WTC11 (cell line): ENCODE measurements around the gene DUSP3. TPM values are rescaled to one million over a fixed set of nuclear protein-coding genes. Genes with fewer than 3 reads are reported as not detected.

Experiments used
- ATAC-seq: fragments of 200-7000 bp; cut with Tn5 transposase; 2 replicates; pipeline ENCODE4 v1.10.0; 2021; ENCODE audit warnings: mild to moderate bottlenecking, moderate library complexity
- CTCF ChIA-PET: fragments of 300-600 bp; sonication (Branson Sonifier 250); formaldehyde crosslinking; loops from one replicate; lab custom pipeline; 2021; ENCODE audit warnings: antibody characterized with exemption; lab: Charles Lee
- POLR2A ChIA-PET: fragments of 350-600 bp; sonication (Branson Sonifier 250); formaldehyde crosslinking; loops from one replicate; lab custom pipeline; 2021; ENCODE audit warnings: antibody characterized with exemption; lab: Charles Lee
- DNase-seq: peaks from one replicate; pipeline ENCODE4 v3.0.0; 2021; ENCODE audit warnings: low spot score
- H3K27ac Mint-ChIP-seq: 2 replicates; pipeline ENCODE4 v1.8.0; 2021; ENCODE audit warnings: mixed read lengths
- H3K27me3 Mint-ChIP-seq: 2 replicates; pipeline ENCODE4 v1.8.0; 2021; ENCODE audit warnings: low read depth, mild to moderate bottlenecking, moderate library complexity, mixed read lengths
- H3K36me3 Mint-ChIP-seq: 2 replicates; pipeline ENCODE4 v1.8.0; 2021; ENCODE audit warnings: mixed read lengths
- H3K4me1 Mint-ChIP-seq: 2 replicates; pipeline ENCODE4 v1.8.0; 2022; ENCODE audit warnings: mixed read lengths
- H3K4me3 Mint-ChIP-seq: 2 replicates; pipeline ENCODE4 v1.8.0; 2021; ENCODE audit warnings: mild to moderate bottlenecking, moderate library complexity, mixed read lengths
- H3K9me3 Mint-ChIP-seq: 2 replicates; pipeline ENCODE4 v1.8.0; 2021; ENCODE audit warnings: mixed read lengths
- ATF1 ChIP-seq: sonication (generic); formaldehyde crosslinking; IDR thresholded peaks from 2 replicates; pipeline ENCODE4 v1.8.1; 2023; ENCODE audit warnings: mild to moderate bottlenecking, moderate library complexity, missing genetic modification reagents
- ELF4 ChIP-seq: sonication (generic); formaldehyde crosslinking; IDR thresholded peaks from 2 replicates; pipeline ENCODE4 v1.8.1; 2022; ENCODE audit warnings: low read depth, mild to moderate bottlenecking, moderate library complexity, missing genetic modification reagents
- GRHL2 ChIP-seq: fragments of 250-450 bp; sonication (Bioruptor Pico); IDR thresholded peaks from 2 replicates; pipeline ENCODE4 v1.8.0; 2022; ENCODE audit warnings: mild to moderate bottlenecking, moderate library complexity; ENCODE audit not compliant: insufficient replicate concordance, severe bottlenecking
- HMGA2 ChIP-seq: fragments of 250-450 bp; sonication (Bioruptor Pico); IDR thresholded peaks from 2 replicates; pipeline ENCODE4 v1.4.0; 2021; ENCODE audit warnings: mild to moderate bottlenecking, moderate library complexity
- SMAD3 ChIP-seq: sonication (generic); formaldehyde crosslinking; IDR thresholded peaks from 2 replicates; pipeline ENCODE4 v1.8.0; 2022; ENCODE audit warnings: missing genetic modification reagents, mild to moderate bottlenecking, borderline replicate concordance
- ZNF263 ChIP-seq: sonication (generic); formaldehyde crosslinking; IDR thresholded peaks from 2 replicates; pipeline ENCODE4 v1.8.1; 2022; ENCODE audit warnings: low read depth, mild to moderate bottlenecking, moderate library complexity, missing genetic modification reagents
- total RNA-seq: library from RNA; stranded (reverse); gene quantifications from 3 replicates; pipeline ENCODE4 v1.2.3, GENCODE V29; 2021
- TF ChIP-seq, protein P1 (sequence below): fragments of 250-450 bp; sonication (Bioruptor Pico); IDR thresholded peaks from 2 replicates; pipeline ENCODE4 v1.8.0; 2021; ENCODE audit warnings: mild to moderate bottlenecking
- TF ChIP-seq, protein P2 (sequence below): fragments of 200-600 bp; IDR thresholded peaks from 2 replicates; pipeline ENCODE4 v1.8.0; 2022; ENCODE audit warnings: antibody characterized with exemption
- TF ChIP-seq, protein P3 (sequence below): sonication (generic); formaldehyde crosslinking; IDR thresholded peaks from 2 replicates; pipeline ENCODE4 v1.8.0; 2022; ENCODE audit warnings: missing genetic modification reagents
- TF ChIP-seq, protein P4 (sequence below): sonication (generic); formaldehyde crosslinking; IDR thresholded peaks from 2 replicates; pipeline ENCODE4 v1.8.0; 2023; ENCODE audit warnings: missing genetic modification reagents
- TF ChIP-seq, protein P5 (sequence below): sonication (generic); formaldehyde crosslinking; conservative IDR thresholded peaks from 2 replicates; pipeline ENCODE4 v1.8.1; 2023; ENCODE audit warnings: mild to moderate bottlenecking, low read depth, missing genetic modification reagents, moderate library complexity
- TF ChIP-seq, protein P6 (sequence below): sonication (generic); formaldehyde crosslinking; IDR thresholded peaks from 2 replicates; pipeline ENCODE4 v1.8.1; 2022; ENCODE audit warnings: low read depth, mild to moderate bottlenecking, moderate library complexity, missing genetic modification reagents, borderline replicate concordance
- TF ChIP-seq, protein P7 (sequence below): fragments of 250-450 bp; sonication (Bioruptor Pico); IDR thresholded peaks from 2 replicates; pipeline ENCODE4 v1.9.0; 2021; ENCODE audit warnings: moderate library complexity, mild to moderate bottlenecking, inconsistent platforms, borderline replicate concordance

DUSP3 gene
- total RNA-seq, 1 experiment from 2014 or later, result 31.5 TPM

DNA sequence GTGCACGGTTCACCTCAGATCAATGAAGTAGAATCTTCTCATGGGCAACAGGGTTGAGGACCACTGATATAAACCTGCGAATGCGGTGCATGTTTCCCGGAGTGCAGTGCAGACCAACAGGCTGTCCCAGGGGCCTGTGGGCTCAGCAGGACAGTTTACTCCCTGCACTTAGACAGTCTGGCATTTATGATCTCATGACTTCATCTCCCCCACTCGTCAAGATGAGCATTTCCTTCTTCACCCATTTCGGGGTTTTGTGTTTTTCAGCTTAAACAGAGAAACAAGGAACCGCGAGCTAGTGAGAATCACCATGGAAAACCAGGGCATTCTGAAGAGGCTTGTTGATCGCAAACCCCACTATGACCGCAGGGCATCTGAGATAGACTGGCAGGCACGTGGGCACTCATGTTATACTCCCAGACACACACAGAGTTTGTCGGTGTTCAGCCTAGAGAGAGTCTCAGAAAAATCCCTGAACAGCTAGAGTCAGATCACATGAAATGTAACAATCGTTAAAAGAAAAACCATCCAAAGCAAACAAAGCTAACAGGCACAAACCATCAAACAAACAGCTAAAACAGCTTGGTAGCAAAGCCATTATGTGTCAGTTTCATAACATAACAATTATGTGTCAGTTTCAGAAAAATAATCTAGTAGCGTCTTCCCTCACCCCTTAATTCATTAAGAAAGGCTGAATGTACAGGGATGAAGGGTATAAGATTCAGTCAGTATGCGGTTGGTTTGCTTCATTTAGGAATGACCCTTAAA is 4.3 kb upstream of the DUSP3 start:
- ATAC-seq (no peak), DNase-seq (no peak)
- no peak overlapping the region for H3K27ac Mint-ChIP-seq
- H3K4me3 Mint-ChIP-seq, result no peak overlapping the region
- POLR2A ChIA-PET, result no interaction called here
- no peaks in the 10 kb centered on the region for H3K36me3 Mint-ChIP-seq
- CTCF ChIA-PET, result no interaction called here
- TF ChIP-seq, protein P1, sequence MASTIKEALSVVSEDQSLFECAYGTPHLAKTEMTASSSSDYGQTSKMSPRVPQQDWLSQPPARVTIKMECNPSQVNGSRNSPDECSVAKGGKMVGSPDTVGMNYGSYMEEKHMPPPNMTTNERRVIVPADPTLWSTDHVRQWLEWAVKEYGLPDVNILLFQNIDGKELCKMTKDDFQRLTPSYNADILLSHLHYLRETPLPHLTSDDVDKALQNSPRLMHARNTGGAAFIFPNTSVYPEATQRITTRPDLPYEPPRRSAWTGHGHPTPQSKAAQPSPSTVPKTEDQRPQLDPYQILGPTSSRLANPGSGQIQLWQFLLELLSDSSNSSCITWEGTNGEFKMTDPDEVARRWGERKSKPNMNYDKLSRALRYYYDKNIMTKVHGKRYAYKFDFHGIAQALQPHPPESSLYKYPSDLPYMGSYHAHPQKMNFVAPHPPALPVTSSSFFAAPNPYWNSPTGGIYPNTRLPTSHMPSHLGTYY (CRISPR knock-in tag), result no peak
- TF ChIP-seq, protein P2, sequence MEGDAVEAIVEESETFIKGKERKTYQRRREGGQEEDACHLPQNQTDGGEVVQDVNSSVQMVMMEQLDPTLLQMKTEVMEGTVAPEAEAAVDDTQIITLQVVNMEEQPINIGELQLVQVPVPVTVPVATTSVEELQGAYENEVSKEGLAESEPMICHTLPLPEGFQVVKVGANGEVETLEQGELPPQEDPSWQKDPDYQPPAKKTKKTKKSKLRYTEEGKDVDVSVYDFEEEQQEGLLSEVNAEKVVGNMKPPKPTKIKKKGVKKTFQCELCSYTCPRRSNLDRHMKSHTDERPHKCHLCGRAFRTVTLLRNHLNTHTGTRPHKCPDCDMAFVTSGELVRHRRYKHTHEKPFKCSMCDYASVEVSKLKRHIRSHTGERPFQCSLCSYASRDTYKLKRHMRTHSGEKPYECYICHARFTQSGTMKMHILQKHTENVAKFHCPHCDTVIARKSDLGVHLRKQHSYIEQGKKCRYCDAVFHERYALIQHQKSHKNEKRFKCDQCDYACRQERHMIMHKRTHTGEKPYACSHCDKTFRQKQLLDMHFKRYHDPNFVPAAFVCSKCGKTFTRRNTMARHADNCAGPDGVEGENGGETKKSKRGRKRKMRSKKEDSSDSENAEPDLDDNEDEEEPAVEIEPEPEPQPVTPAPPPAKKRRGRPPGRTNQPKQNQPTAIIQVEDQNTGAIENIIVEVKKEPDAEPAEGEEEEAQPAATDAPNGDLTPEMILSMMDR, result no peak
- TF ChIP-seq, protein P3, sequence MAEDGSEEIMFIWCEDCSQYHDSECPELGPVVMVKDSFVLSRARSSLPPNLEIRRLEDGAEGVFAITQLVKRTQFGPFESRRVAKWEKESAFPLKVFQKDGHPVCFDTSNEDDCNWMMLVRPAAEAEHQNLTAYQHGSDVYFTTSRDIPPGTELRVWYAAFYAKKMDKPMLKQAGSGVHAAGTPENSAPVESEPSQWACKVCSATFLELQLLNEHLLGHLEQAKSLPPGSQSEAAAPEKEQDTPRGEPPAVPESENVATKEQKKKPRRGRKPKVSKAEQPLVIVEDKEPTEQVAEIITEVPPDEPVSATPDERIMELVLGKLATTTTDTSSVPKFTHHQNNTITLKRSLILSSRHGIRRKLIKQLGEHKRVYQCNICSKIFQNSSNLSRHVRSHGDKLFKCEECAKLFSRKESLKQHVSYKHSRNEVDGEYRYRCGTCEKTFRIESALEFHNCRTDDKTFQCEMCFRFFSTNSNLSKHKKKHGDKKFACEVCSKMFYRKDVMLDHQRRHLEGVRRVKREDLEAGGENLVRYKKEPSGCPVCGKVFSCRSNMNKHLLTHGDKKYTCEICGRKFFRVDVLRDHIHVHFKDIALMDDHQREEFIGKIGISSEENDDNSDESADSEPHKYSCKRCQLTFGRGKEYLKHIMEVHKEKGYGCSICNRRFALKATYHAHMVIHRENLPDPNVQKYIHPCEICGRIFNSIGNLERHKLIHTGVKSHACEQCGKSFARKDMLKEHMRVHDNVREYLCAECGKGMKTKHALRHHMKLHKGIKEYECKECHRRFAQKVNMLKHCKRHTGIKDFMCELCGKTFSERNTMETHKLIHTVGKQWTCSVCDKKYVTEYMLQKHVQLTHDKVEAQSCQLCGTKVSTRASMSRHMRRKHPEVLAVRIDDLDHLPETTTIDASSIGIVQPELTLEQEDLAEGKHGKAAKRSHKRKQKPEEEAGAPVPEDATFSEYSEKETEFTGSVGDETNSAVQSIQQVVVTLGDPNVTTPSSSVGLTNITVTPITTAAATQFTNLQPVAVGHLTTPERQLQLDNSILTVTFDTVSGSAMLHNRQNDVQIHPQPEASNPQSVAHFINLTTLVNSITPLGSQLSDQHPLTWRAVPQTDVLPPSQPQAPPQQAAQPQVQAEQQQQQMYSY, result no peak
- no peak for TF ChIP-seq HMGA2 (CRISPR knock-in tag)
- no peak for TF ChIP-seq ZNF263 (CRISPR knock-in tag)
- TF ChIP-seq GRHL2 (CRISPR knock-in tag), result no peak
- TF ChIP-seq ATF1 (CRISPR knock-in tag), result no peak
- TF ChIP-seq SMAD3 (CRISPR knock-in tag), result no peak
- TF ChIP-seq, protein P4, sequence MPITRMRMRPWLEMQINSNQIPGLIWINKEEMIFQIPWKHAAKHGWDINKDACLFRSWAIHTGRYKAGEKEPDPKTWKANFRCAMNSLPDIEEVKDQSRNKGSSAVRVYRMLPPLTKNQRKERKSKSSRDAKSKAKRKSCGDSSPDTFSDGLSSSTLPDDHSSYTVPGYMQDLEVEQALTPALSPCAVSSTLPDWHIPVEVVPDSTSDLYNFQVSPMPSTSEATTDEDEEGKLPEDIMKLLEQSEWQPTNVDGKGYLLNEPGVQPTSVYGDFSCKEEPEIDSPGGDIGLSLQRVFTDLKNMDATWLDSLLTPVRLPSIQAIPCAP (CRISPR knock-in tag), result no peak
- TF ChIP-seq, protein P5, sequence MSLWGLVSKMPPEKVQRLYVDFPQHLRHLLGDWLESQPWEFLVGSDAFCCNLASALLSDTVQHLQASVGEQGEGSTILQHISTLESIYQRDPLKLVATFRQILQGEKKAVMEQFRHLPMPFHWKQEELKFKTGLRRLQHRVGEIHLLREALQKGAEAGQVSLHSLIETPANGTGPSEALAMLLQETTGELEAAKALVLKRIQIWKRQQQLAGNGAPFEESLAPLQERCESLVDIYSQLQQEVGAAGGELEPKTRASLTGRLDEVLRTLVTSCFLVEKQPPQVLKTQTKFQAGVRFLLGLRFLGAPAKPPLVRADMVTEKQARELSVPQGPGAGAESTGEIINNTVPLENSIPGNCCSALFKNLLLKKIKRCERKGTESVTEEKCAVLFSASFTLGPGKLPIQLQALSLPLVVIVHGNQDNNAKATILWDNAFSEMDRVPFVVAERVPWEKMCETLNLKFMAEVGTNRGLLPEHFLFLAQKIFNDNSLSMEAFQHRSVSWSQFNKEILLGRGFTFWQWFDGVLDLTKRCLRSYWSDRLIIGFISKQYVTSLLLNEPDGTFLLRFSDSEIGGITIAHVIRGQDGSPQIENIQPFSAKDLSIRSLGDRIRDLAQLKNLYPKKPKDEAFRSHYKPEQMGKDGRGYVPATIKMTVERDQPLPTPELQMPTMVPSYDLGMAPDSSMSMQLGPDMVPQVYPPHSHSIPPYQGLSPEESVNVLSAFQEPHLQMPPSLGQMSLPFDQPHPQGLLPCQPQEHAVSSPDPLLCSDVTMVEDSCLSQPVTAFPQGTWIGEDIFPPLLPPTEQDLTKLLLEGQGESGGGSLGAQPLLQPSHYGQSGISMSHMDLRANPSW, result no peak
- TF ChIP-seq, protein P6, sequence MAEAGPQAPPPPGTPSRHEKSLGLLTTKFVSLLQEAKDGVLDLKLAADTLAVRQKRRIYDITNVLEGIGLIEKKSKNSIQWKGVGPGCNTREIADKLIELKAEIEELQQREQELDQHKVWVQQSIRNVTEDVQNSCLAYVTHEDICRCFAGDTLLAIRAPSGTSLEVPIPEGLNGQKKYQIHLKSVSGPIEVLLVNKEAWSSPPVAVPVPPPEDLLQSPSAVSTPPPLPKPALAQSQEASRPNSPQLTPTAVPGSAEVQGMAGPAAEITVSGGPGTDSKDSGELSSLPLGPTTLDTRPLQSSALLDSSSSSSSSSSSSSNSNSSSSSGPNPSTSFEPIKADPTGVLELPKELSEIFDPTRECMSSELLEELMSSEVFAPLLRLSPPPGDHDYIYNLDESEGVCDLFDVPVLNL, result no peak
- TF ChIP-seq ELF4, result no peak
- TF ChIP-seq, protein P7, sequence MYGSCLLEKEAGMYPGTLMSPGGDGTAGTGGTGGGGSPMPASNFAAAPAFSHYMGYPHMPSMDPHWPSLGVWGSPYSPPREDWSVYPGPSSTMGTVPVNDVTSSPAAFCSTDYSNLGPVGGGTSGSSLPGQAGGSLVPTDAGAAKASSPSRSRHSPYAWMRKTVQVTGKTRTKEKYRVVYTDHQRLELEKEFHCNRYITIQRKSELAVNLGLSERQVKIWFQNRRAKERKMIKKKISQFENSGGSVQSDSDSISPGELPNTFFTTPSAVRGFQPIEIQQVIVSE (CRISPR knock-in tag), result no peak
- no peaks in the 10 kb centered on the region for H3K9me3 Mint-ChIP-seq
- H3K27me3 Mint-ChIP-seq, result peaks cover 24% of the 10 kb centered on the region
- peaks cover 15% of the 10 kb centered on the region for H3K4me1 Mint-ChIP-seq
